Placental pericyte (primary cell): Measurements from ENCODE around the gene HOXC12. TPM values are rescaled to one million over a fixed set of nuclear protein-coding genes. Genes with fewer than 3 reads are reported as not detected.

Experiments
- small RNA-seq: library from RNA; depleted of rRNA; stranded (forward); fragments of <200 nt; gene quantifications from one replicate; pipeline ENCODE3, GENCODE V24; 2012; ENCODE audit warnings: low replicate concordance
- total RNA-seq: library from RNA; depleted of rRNA; stranded (reverse); fragments of >200 nt; gene quantifications from 2 replicates; pipeline ENCODE4 v1.2.3, GENCODE V29; 2012

The HOXC12 gene
- not detected in 2 replicates for total RNA-seq

GRCh38 chr12:53954694-53955035, at the start of gene HOXC12:
TSS of gene HOXC12 (plus strand) at chr12:53954903. CDS start at chr12:53954930, 27 bp downstream.

GRCh38 chr12:53938326-53939140, 16.2 kb upstream of the HOXC12 start, which contains the start of gene HOXC13:
TSS of gene HOXC13 (plus strand) at chr12:53938831. CDS start at chr12:53938907, 76 bp downstream.

GRCh38 chr12:53972722-53973235, 18.1 kb downstream of the HOXC12 start, which contains the start of gene HOXC11:
TSS of gene HOXC11 (plus strand) at chr12:53973126. CDS start at chr12:53973242, 116 bp downstream.

GRCh38 chr12:53974084-53975063, 19.7 kb downstream of the HOXC12 start, which contains the start of gene HOTAIR:
TSS of gene HOTAIR (minus strand) at chr12:53974954.

GRCh38 chr12:53984901-53985691, 30.4 kb downstream of the HOXC12 start, which contains the start of gene HOXC10:
TSS of gene HOXC10 (plus strand) at chr12:53985146. CDS start at chr12:53985260, 114 bp downstream.

GRCh38 chr12:54000116-54001114, 45.7 kb downstream of the HOXC12 start, which contains the start of gene HOXC9:
TSS of gene HOXC9 (plus strand) at chr12:54000161. CDS start at chr12:54000189, 28 bp downstream.

Small RNA genes within 50 kb of the gene (small RNA-seq; reads per million reads assigned to genes)
- not detected for gene AC012531.3
- gene AC012531.4, result not detected
- 6.9 reads per million, percentile 91 among the genes with 10 or more reads in this experiment for gene MIR196A2
- not detected for gene RF01905
- not detected for gene RF01906

Other genes with a start within 250 kb of the HOXC12 start
- 68.7 and 172 TPM in 2 replicates for gene CALCOCO1, start 227.5 kb upstream of the HOXC12 start, total RNA-seq
- not detected in 2 replicates for gene CISTR, start 202.9 kb upstream of the HOXC12 start, total RNA-seq
- gene HOXC13, start 16.1 kb upstream of the HOXC12 start, total RNA-seq, result under 0.01 TPM in 1 of 2 replicates, not detected in the other
- gene HOXC11, start 18.2 kb downstream of the HOXC12 start, total RNA-seq, result under 0.01 and 1.1 TPM in 2 replicates
- gene HOTAIR, start 20.1 kb downstream of the HOXC12 start, total RNA-seq, result 0.43 TPM in 1 of 2 replicates, not detected in the other
- gene HOXC10, start 30.2 kb downstream of the HOXC12 start, total RNA-seq, result 3.1 and 5.2 TPM in 2 replicates
- 5.0 and 6.9 TPM in 2 replicates for gene HOXC9, start 45.3 kb downstream of the HOXC12 start, total RNA-seq
- gene HOXC8, start 54.1 kb downstream of the HOXC12 start, total RNA-seq, result 4.3 and 9.8 TPM in 2 replicates
- gene HOXC6, start 73.5 kb downstream of the HOXC12 start, total RNA-seq, result 4.2 and 4.8 TPM in 2 replicates
- 0.66 and 1.9 TPM in 2 replicates for gene HOXC5, start 78.1 kb downstream of the HOXC12 start, total RNA-seq
- 1.1 and 2.0 TPM in 2 replicates for gene HOXC4, start 98.9 kb downstream of the HOXC12 start, total RNA-seq
- 23.9 and 33.8 TPM in 2 replicates for gene SMUG1, start 234.1 kb downstream of the HOXC12 start, total RNA-seq